ENCODE measurements around the gene BUD23.
"Not testable (repeated sequence)": the region's sequence is repeated elsewhere in the genome, so short reads cannot be mapped to it uniquely, and the experiment has no call there.

Gene BUD23

GRCh38 chr7:73718905-73719805 is 35.8 kb downstream of the BUD23 start, which contains the start of gene STX1A:
TSS of gene STX1A (minus strand) at chr7:73719669. CDS start at chr7:73719631, 38 bp downstream.
- DNase-seq (ENCODE audit: low spot score) = peak; percentile 67

- no peak for DNase-seq (ENCODE audit: low spot score)
These were observed 36.4 kb downstream of the BUD23 start for GRCh38 chr7:73719806-73720169.

DNA sequence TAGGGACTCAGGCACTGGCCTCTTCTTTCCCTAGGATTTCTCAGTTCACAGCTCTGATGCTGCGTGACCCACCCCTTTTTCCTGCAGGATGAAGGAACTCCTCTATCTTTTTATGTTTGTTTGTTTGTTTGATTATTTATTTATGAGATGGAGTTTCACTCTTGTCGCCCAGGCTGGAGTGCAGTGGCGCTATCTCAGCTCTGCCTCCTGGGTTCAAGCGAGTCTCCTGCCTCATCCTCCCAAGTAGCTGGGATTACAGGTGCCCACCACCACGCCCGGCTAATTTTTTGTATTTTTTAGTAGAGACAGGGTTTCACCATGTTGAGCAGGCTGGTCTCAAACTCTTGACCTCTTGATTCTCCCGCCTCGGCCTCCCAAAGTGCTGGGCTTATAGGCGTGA is 37.0 kb downstream of the BUD23 start:
- not testable (repeated sequence) for DNase-seq (ENCODE audit: low spot score)

GRCh38 chr7:73721377-73721817 is 38.0 kb downstream of the BUD23 start:
- no peak for DNase-seq (ENCODE audit: low spot score)

DNA sequence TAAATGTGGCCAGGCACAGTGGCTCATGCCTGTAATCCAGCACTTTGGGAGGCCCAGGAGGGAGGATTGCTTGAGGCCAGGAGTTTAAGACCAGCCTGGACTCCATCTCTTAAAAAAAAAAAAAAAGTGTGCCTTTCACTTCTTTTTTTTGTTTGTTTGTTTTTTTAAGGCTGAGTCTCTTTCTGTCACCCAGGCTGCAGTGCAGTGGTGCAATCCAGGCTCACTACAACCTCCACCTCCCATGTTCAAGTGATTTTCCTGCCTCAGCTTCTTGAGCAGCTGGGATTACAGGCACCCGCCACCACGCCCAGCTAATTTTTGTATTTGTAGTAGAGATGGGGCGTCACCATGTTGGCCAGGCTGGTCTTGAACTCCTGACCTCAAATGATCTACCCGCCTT is 38.8 kb downstream of the BUD23 start:
- not testable (repeated sequence) for DNase-seq (ENCODE audit: low spot score)

- DNase-seq (ENCODE audit: low spot score) = no peak
These were observed 39.4 kb downstream of the BUD23 start for GRCh38 chr7:73722785-73723184.

DNA sequence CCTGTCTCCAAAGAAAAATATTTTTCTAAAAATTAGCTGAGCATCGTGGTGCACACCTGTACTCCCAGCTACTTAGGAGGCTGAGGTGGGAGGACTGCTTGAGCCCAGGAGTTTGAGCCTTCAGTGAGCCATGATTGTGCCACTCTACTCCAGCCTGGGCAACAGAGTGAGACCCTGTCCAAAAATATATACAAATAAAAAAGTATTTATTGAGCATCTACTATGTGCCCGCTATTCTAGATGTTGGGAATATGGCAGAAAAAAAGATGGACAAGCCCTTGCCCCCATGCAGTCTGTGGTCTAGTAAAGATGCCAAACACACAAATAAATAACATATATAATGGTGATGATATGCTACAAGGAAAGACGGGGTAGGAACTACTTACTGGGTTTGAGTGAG is 40.4 kb downstream of the BUD23 start:
- no peak for DNase-seq (ENCODE audit: low spot score)

DNA sequence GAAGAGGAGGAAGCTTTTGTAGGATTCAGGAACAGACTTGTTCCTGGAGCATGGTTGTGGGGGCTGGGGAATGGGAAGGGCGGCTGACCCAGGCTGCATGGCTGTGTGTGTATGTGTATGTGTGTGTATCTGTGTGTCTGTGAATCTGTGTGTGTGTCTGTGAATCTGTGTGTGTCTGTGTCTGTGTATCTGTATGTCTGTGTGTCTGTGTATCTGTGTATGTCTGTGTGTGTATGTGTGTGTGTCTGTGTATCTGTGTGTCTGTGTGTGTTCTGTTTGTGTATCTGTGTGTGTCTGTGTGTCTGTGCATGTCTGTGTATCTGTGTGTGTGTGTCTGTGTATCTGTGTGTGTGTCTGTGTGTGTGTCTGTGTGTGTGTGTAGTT is 42.7 kb downstream of the BUD23 start:
- no peak for DNase-seq (ENCODE audit: low spot score)

GRCh38 chr7:73727952-73728351 is 44.6 kb downstream of the BUD23 start:
- DNase-seq (ENCODE audit: low spot score) = no peak

DNA sequence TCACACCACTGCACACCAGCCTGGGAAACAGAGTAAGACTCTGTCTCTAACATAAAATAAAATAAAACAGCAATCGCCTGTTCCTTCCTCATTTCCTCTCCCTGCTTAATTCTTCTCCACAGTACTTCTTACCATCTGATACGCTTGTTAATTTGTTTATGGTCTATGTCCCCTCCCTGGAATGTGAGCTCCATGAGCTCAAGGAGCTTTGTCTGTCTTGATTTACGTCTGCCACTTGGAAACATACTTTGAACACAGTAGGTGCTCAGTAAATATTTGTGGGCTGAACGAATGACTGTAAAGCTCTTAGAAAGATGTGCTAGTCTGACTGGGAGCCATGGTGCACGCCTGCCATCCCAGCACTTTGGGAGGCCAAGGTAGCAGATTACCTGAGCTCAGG is 45.2 kb downstream of the BUD23 start:
- DNase-seq (ENCODE audit: low spot score) = no peak

DNA sequence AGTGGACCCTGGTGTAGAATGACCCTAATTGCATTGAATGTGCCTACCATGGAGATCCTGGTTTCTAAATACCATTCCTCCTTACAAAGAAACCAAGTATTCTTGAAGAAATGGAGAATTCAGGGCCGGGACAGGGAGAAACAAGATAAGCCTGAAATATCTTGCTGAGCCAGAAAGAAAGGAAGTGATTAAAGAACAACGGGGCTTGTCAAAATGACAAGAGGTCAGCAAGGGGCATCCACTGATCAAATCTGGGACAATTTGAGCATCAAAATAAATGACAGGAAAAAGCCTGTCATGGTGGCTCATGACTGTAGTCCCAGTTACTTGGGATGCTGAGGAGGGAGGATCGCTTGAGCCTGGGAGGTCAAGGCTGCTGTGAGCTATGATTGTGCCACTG is 47.1 kb downstream of the BUD23 start:
- DNase-seq (ENCODE audit: low spot score) = no peak

- DNase-seq (ENCODE audit: low spot score) = no peak
These were observed 49.0 kb downstream of the BUD23 start for GRCh38 chr7:73732397-73732796.

- DNase-seq (ENCODE audit: low spot score) = peak; percentile 90
These were observed 51.5 kb downstream of the BUD23 start for GRCh38 chr7:73734619-73735527.

DNA sequence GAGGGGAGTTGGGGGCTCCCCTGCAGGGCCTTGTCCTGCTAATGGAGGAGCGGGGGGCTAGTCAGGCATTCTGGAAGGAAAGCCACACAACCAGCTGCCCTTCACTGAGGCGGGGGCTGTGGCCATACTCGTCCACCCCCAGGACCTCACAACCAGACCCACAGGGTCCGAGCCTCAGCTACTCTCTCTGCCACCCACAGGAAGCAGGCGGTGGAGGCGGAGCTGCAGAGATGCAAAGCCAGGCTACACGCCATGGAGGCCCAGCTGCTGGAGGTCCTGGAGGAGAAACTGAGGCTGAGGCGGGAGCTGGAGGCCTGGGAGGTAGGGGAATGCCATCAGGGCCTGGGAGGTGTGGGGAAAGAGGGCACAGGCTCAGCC is 52.1 kb downstream of the BUD23 start:
- no peak for DNase-seq (ENCODE audit: low spot score)

- no peak for DNase-seq (ENCODE audit: low spot score)
These were observed 53.5 kb downstream of the BUD23 start for GRCh38 chr7:73736885-73737284.

DNA sequence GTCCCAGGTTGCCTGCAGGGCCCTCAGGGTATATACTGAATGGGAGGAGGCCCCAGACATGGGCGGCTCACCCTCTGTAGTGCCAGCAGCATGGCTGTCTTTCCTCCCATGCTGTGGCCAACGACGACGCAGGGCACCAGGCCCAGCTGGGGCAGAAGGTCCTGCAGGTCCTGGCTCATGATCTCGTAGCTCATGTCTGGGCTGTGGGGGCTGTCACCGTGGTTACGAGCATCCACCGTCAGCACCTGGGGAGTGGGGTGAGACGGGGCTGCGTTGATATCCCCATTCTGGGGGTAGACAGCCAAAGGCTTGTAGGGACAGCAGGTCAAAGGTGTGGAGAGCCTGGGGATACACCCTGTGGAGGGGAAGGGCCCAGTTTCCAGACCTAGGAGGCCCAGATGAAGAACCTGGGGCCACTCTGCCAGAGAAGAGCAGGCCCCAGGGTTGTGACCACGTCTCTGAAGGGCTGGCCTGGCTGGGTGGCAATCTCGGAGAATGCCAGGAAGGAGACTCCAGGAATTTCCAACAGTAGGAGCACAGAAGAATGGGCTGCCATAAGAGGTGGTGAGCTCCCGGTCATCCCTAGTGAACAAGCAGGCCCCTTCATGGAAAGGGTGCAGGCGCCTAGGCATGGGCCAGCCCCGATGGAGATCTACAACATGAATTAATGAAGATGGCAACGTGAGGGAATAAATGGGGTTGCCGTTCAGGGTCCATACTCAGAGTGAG is 54.3 kb downstream of the BUD23 start:
- DNase-seq (ENCODE audit: low spot score) = no peak

- peak; percentile 55 for DNase-seq (ENCODE audit: low spot score)
These were observed 54.8 kb downstream of the BUD23 start for GRCh38 chr7:73738220-73738611.

- peak; percentile 98 for DNase-seq (ENCODE audit: low spot score)
These were observed 55.4 kb downstream of the BUD23 start, which contains the start of gene ABHD11 for GRCh38 chr7:73738612-73739386. TSS of gene ABHD11 (minus strand) at chr7:73738802. CDS start at chr7:73738770, 32 bp downstream.

DNA sequence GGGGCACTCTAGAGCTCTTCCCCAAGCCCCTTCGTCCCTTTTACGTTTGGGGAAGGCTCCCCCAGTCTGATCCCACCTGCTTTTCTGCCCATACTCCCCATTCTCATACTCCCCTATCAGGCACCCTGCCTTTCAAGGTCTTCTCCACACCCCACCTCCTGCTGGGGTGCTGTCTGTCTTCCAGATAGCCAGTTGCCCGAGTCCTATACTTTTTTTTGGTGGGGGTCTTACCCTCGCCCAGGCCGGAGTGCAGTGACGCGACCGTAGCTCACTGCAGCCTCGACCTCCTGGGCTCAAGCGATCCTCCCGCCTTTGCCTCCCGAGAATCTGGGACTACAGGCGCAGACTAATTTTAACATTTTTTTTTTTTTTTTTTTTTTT is 56.0 kb downstream of the BUD23 start:
- DNase-seq (ENCODE audit: low spot score) = no peak

GRCh38 chr7:73740212-73740611 is 56.8 kb downstream of the BUD23 start:
- DNase-seq (ENCODE audit: low spot score) = no peak

DNA sequence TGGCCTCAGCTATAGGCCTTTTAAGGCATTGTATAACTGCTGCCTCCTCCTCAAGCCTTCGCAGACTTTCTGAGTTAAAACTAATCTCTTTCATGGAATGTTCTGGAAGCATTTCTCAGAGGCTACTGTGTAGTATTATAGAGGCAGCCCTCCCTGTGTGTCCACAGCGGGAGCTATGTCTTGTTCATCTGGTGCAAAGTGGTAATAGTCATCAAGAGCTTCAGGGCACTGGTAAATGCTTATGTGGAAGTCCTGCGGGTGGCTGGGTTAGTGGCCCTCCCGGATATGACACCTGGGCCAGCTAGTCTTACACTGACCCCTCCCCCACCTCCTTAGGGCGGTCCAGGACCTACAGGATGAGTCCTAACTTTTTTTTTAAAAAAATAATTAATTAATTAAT is 57.4 kb downstream of the BUD23 start:
- DNase-seq (ENCODE audit: low spot score) = no peak

Measured in CD4-positive, alpha-beta T cell treated with Interleukin-2 at 100 ng/mL for 4 hours (primary cell).